GM12801 (cell line): ENCODE measurements around the gene CELSR1.

Experiments used
- TF ChIP-seq, protein P1 (sequence below): IDR thresholded peaks from one replicate; pipeline ENCODE4 v1.5.1; 2011; ENCODE audit warnings: control low read depth; ENCODE audit not compliant: insufficient read length; ENCODE audit errors: extremely low read depth

CELSR1 gene

GRCh38 chr22:46551996-46552395, 14.6 kb upstream of the CELSR1 start:
- TF ChIP-seq, protein P1, sequence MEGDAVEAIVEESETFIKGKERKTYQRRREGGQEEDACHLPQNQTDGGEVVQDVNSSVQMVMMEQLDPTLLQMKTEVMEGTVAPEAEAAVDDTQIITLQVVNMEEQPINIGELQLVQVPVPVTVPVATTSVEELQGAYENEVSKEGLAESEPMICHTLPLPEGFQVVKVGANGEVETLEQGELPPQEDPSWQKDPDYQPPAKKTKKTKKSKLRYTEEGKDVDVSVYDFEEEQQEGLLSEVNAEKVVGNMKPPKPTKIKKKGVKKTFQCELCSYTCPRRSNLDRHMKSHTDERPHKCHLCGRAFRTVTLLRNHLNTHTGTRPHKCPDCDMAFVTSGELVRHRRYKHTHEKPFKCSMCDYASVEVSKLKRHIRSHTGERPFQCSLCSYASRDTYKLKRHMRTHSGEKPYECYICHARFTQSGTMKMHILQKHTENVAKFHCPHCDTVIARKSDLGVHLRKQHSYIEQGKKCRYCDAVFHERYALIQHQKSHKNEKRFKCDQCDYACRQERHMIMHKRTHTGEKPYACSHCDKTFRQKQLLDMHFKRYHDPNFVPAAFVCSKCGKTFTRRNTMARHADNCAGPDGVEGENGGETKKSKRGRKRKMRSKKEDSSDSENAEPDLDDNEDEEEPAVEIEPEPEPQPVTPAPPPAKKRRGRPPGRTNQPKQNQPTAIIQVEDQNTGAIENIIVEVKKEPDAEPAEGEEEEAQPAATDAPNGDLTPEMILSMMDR, result no peak

DNA sequence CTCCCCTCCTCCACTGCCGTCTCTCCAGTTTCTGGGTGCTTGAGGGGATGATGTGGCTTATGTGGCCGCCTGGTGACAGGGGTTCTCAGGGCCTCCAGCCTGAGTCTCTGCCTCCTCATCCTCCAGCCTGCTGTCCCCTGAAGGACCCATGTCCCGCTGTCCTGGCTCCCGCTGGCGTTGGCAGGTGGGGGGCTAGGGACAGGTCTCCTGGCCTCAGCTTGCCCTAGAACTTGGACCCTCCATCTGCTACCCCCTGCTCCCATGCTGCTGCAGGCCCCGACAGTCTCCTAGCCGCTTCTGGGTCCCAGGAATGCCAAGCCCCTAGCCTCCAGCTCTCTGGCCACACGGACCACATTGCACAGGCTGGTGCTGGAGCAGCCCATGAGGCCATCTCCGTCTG, 13.9 kb upstream of the CELSR1 start:
- TF ChIP-seq, protein P1, result no peak

- TF ChIP-seq, protein P1, result no peak
Observed at GRCh38 chr22:46549971-46550641, 12.7 kb upstream of the CELSR1 start.

GRCh38 chr22:46549563-46549840, 12.1 kb upstream of the CELSR1 start:
- TF ChIP-seq, protein P1, result no peak

DNA sequence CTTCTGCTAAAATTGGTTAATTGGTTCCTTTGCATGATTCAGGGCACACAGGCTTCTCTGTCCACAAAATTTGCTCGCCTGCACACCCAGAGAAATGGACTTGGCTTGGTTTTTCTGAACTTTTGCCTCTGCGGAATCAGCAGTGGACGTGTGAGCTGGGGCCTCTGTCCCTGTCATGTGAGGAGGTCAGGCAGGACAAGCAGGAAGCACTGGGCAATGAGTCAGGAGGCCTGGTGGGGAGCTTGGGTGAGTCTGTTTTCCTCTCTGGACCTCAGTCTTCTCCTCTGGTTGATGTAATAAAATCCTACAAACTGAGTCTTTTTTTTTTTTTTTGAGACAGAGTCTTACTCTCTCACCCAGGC, 10.4 kb upstream of the CELSR1 start:
- TF ChIP-seq, protein P1, result no peak

DNA sequence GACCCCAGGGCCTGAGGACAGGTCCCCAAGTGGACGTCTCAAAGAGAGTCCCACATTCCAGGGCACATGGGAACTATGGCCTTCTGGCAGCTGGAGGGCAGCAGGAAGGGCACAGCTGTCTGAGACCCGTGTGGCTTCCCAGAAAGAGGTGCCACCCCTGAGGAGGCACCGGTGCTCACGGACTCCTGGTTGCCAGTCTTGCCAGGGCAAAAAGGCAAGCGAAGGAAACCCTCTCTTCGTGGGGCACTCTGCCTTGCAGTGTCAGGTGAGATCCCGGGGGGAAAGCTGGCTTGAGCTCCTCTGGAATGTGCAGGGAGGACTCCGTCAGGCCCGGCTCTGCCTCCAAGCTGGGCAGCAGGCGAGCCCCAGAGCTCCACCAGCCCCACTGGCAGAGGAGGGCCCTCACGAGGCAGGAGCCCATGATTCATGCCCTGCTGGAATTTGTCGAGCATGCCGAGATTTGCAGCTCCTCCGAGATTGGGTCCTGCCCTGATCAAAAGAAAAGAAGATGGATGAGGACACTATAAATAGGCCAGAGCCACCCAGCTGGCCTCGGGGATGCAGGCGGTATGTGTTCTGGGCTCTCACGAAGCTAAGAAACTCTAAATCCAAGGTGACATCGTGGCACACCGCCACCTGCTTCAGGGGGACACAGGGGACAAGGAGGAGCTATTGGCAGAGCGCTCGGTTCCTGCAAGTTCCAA, 9.9 kb upstream of the CELSR1 start:
- TF ChIP-seq, protein P1, result no peak

GRCh38 chr22:46546466-46547178, 9.2 kb upstream of the CELSR1 start:
- TF ChIP-seq, protein P1, result no peak
